GM03348 (cell line): ENCODE measurements around the gene DNAJC12.
"Not testable (repeated sequence)": the region's sequence is repeated elsewhere in the genome, so short reads cannot be mapped to it uniquely, and the experiment has no call there.

Source experiments
- DNase-seq: peaks from one replicate; pipeline ENCODE4 v3.0.0; 2012; ENCODE audit warnings: low spot score

Gene DNAJC12

GRCh38 chr10:67763499-67764011, 74.4 kb downstream of the DNAJC12 start:
- peak; percentile 78 for DNase-seq

GRCh38 chr10:67762567-67762966, 75.4 kb downstream of the DNAJC12 start:
- DNase-seq: not testable (repeated sequence)

GRCh38 chr10:67760272-67760671, 77.7 kb downstream of the DNAJC12 start:
- DNase-seq: no peak
